ENCODE results near the gene ROBO1. TPM values are rescaled to one million over a fixed set of nuclear protein-coding genes. Genes with fewer than 3 reads are reported as not detected.

The ROBO1 gene
- total and polyA plus RNA-seq, 2 experiments from 2014 or later, result 29.3 to 171 TPM

DNA sequence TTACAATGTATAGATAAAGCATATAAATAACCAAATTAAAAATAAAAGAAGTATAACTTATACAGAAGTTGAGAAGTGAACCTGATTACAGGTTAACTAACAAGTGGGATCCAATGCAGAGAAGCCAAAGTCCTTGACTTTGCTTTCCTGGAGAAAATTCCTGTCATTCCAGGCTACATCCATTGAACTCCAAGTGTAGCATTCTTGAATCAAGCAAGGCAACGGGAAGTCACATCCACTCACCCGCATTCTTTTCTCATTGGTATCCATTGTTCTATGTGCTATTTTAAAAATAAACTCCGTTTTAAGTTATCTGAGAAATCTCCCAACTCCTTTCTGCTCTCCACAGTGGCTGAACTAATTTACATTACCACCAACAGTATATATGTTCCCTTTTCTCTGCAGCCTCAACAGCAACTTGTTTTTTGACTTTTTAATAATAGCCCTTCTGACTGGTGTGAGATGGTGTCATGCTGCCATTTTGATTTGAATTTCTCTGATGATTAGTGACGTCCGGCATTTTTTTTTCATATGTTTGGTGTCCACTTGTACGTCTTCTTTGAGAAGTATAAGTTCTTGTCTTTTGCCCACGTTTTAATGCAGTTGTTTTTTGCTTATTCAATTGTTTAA, 534.3 kb downstream of the ROBO1 start:
- Histone ChIP-seq H3K9me3 (ENCODE audit: low read depth) (no peaks in the 10 kb centered on the region), H3K27ac (no peak overlapping the region), H3K27me3 (no peaks in the 10 kb centered on the region), H3K4me3 (no peak overlapping the region), H3K36me3 (no peaks in the 10 kb centered on the region), H3K4me1 (ENCODE audit: low read depth) (peaks cover 20% of the 10 kb centered on the region)
- TF ChIP-seq, protein P1, sequence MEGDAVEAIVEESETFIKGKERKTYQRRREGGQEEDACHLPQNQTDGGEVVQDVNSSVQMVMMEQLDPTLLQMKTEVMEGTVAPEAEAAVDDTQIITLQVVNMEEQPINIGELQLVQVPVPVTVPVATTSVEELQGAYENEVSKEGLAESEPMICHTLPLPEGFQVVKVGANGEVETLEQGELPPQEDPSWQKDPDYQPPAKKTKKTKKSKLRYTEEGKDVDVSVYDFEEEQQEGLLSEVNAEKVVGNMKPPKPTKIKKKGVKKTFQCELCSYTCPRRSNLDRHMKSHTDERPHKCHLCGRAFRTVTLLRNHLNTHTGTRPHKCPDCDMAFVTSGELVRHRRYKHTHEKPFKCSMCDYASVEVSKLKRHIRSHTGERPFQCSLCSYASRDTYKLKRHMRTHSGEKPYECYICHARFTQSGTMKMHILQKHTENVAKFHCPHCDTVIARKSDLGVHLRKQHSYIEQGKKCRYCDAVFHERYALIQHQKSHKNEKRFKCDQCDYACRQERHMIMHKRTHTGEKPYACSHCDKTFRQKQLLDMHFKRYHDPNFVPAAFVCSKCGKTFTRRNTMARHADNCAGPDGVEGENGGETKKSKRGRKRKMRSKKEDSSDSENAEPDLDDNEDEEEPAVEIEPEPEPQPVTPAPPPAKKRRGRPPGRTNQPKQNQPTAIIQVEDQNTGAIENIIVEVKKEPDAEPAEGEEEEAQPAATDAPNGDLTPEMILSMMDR (IDR thresholded peaks at IDR 0.05; ENCODE audit: low read depth, low read length), result no peak
- peak in 1 of 2 donors; percentile 29 for DNase-seq (ENCODE audit: low read depth in 1 of 2, low spot score in 1 of 2)

DNA sequence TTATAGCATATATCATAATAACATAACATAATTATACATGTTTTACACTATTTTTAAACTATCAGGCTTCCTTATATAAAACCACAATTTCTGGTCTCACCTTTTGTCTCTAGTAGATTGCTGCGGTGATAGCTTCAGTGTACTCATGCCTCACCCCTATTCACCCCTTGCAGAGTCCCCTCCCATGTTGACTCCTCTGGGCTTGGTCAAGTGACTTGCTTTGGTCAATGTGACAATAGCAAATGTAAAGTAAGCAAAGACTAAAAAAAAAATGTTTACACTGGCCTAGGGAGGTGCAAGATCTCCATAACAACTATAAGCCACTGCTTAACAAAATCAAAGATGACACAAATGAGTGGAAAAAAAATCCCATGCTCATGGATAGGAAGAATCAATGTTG, 537.5 kb downstream of the ROBO1 start:
- Histone ChIP-seq H3K36me3 (no peaks in the 10 kb centered on the region), H3K27me3 (no peaks in the 10 kb centered on the region), H3K27ac (no peak overlapping the region), H3K4me3 (no peak overlapping the region), H3K9me3 (ENCODE audit: low read depth) (no peaks in the 10 kb centered on the region), H3K4me1 (ENCODE audit: low read depth) (peaks cover 11% of the 10 kb centered on the region)
- DNase-seq (ENCODE audit: low read depth in 1 of 2, low spot score in 1 of 2), result no peak
- TF ChIP-seq, protein P1 (IDR thresholded peaks at IDR 0.05; ENCODE audit: low read depth, low read length), result no peak

DNA sequence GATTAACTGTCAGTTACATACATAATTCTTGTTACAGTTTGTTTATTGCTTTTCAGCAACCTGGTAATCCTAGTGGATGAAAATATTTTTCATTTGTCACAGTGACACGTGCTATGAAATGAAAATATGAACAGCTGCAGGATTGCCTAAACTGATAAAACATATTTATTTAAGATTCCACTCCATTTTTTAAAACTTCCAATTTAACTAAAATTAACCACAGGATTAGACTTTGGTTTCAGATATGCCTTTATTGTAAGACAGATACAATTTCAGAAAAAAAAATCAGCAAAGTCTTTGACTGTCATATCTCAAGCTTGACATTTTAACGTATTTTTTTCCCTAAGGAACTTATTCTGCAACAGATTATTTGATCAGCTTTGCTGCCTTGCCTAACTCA, 550.7 kb downstream of the ROBO1 start:
- Histone ChIP-seq H3K27me3 (no peaks in the 10 kb centered on the region), H3K4me1 (ENCODE audit: low read depth) (no peaks in the 10 kb centered on the region), H3K36me3 (no peaks in the 10 kb centered on the region), H3K4me3 (no peak overlapping the region), H3K9me3 (ENCODE audit: low read depth) (no peaks in the 10 kb centered on the region), H3K27ac (no peak overlapping the region)
- DNase-seq (ENCODE audit: low read depth in 1 of 2, low spot score in 1 of 2), result no peak
- TF ChIP-seq, protein P1 (IDR thresholded peaks at IDR 0.05; ENCODE audit: low read depth, low read length), result no peak

DNA sequence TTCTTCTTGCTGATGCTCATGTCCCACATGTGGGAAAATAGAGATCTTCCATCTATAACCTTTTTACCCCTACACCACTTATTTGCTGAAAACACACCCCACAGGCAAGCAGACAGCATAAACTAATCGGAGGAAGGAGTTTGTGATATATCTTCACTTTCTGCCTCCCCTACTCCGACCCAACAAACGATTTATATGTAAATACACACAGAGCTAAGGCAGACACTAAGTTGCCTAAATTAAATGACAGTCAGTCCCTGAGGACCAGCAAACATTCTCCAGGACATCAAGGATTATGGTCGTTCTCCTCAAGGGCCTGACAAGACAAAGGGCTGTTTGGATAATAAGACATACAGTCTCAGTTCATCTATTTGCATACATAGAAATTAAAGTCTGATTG, 552.5 kb downstream of the ROBO1 start:
- Histone ChIP-seq H3K4me1 (ENCODE audit: low read depth) (no peaks in the 10 kb centered on the region), H3K9me3 (ENCODE audit: low read depth) (no peaks in the 10 kb centered on the region), H3K36me3 (no peaks in the 10 kb centered on the region), H3K4me3 (no peak overlapping the region), H3K27ac (no peak overlapping the region), H3K27me3 (no peaks in the 10 kb centered on the region)
- no peak for DNase-seq (ENCODE audit: low read depth in 1 of 2, low spot score in 1 of 2)
- TF ChIP-seq, protein P1 (IDR thresholded peaks at IDR 0.05; ENCODE audit: low read depth, low read length), result no peak

DNA sequence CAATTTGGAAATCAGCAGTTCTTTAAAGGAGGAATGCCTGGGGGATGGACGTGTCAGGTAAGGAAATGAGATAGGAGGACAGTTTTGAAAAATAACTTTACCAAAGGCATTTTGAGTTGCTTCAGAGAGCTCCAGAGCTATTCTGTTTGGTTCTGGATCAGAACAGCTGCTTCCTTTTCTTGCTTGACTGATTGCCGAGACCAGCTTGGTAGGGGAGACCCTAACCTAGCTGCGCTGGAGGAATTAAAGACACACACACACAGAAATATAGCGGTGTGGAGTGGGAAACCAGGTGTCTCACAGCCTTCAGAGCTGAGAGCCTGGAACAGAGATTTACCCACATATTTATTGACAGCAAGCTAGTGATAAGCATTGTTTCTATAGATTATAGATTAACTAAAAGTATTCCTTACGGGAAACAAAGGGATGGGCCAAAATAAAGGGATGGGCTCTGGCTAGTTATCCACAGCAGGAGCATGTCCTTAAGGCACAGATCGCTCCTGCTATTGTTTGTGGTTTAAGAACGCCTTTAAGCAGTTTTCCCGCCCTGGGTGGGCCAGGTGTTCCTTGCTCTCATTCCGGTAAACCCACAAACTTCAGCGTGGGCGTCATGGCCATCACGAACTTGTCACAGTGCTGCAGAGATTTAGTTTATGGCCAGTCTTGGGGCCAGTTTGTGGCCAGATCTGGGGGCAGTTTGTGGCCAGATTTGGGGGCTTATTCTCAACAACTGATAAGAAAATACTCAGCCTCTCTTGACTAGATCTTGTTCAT, 556.0 kb downstream of the ROBO1 start:
- DNase-seq (ENCODE audit: low read depth in 1 of 2, low spot score in 1 of 2), result no peak
- Histone ChIP-seq H3K27me3 (no peaks in the 10 kb centered on the region), H3K4me3 (no peak overlapping the region), H3K36me3 (no peaks in the 10 kb centered on the region), H3K9me3 (ENCODE audit: low read depth) (no peaks in the 10 kb centered on the region), H3K27ac (no peak overlapping the region), H3K4me1 (ENCODE audit: low read depth) (no peaks in the 10 kb centered on the region)
- TF ChIP-seq, protein P1 (IDR thresholded peaks at IDR 0.05; ENCODE audit: low read depth, low read length), result no peak

All from cardiac muscle cell (in vitro differentiated cells and primary cell).